GM12875 (cell line): Measurements from ENCODE around the gene CS.
A peak's percentile ranks its signal among the peaks of the same experiment; 100 is the strongest.

Experiments used
- H3K4me3 ChIP-seq: one replicate; pipeline ENCODE4 v1.5.1; 2011; ENCODE audit warnings: low read depth, low read length, control low read depth
- TF ChIP-seq, protein P1 (sequence below): IDR thresholded peaks from 2 replicates; pipeline ENCODE4 v1.5.1; 2011; ENCODE audit warnings: low read depth, mild to moderate bottlenecking, control low read depth, inconsistent platforms, low read length, moderate library complexity, borderline replicate concordance; ENCODE audit not compliant: insufficient read depth

Gene CS

DNA sequence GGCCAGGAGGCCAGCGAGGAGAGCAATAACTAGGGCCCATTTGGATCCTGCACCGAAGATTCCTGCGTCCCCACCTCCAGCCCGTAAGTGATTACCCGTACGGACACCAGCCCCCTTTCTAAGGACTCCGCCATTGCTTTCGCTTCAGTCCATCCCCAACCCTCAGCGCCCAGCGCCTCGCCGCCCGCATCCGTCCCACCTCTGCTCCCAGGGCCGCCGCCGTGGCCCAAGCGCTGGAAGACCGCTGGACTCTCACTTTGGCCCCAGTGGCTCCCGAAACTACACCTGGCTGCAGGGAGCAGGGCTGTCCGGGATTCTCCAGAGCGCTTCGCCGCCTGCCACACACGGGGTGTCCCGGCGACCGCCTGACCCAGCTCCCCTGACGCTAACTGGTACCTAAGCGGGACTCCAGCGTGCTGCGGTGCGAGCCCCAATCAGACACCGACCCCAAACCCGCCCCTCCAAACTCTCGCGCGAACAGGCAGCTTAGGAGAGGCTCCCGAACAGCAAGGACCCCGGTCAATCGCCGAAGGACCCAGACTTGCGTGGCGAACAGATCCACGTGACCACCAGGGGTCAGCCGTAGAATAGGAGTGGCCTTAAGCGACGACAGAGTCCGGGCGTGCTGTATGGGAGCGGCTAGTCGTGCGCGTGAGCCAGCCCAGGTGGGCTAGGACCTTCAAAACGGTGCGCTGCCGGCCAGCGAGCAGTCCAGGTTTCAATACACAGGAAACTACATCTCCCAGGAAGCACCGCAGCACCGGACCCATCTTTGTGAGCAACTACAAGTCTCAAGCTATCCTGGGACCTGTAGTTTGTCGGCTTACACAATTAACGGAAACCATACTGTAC lies 15.7 kb upstream of the CS start, which contains the start of gene CNPY2:
TSS of gene CNPY2 (minus strand) at position 367 of the 852 bp plus-strand sequence. CDS start 771 bp downstream, outside the sequence.
- TF ChIP-seq, protein P1, sequence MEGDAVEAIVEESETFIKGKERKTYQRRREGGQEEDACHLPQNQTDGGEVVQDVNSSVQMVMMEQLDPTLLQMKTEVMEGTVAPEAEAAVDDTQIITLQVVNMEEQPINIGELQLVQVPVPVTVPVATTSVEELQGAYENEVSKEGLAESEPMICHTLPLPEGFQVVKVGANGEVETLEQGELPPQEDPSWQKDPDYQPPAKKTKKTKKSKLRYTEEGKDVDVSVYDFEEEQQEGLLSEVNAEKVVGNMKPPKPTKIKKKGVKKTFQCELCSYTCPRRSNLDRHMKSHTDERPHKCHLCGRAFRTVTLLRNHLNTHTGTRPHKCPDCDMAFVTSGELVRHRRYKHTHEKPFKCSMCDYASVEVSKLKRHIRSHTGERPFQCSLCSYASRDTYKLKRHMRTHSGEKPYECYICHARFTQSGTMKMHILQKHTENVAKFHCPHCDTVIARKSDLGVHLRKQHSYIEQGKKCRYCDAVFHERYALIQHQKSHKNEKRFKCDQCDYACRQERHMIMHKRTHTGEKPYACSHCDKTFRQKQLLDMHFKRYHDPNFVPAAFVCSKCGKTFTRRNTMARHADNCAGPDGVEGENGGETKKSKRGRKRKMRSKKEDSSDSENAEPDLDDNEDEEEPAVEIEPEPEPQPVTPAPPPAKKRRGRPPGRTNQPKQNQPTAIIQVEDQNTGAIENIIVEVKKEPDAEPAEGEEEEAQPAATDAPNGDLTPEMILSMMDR = 0 out of 2 replicates have a peak, but pooled peaks have one; percentile 17

DNA sequence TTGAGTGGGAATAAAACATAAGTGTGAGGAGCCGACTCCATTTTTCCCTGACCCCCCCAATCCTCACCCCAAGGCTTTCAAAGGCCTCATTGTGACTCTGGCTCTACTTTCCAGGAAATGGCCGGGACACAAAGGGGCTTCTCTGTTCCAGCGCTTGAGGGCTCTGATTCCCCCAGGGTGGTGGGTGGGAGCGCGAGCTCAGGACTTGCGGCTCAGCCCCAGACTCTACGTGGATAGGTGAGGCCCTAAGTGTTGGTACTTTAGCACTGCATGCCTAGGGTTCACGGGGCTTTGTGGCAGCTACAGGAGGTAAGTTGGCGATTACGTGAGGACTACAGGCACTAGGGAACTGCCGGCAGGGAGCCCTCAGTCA lies 15.1 kb upstream of the CS start:
- TF ChIP-seq, protein P1 = no peak
- peak overlapping the region; percentile 92 for H3K4me3 ChIP-seq

More for the DNA sequence above, 15.7 kb upstream of the CS start, which contains the start of gene CNPY2:
- H3K4me3 ChIP-seq = peak within 1 kb of the TSS; percentile 92

DNA sequence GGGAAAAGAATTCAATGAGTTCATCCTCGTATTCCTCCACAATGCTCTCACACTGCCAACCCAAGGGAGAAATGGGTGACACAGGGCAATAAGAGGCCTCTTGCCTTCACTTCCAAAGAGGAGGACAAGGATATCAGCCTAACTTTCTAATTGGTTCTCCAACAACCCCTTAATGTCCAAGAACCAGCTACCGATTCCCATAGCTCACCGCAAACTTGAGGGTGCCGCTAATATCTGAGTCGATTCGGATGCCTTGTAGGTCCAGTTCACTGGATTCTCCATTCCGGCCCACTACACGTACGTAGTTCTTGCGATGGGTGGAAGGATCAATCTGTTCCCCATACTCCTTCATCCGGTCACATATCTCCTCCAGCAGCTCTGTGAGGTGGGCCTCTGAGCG lies 10.9 kb upstream of the CS start:
- H3K4me3 ChIP-seq = no peak overlapping the region
- TF ChIP-seq, protein P1 = no peak

DNA sequence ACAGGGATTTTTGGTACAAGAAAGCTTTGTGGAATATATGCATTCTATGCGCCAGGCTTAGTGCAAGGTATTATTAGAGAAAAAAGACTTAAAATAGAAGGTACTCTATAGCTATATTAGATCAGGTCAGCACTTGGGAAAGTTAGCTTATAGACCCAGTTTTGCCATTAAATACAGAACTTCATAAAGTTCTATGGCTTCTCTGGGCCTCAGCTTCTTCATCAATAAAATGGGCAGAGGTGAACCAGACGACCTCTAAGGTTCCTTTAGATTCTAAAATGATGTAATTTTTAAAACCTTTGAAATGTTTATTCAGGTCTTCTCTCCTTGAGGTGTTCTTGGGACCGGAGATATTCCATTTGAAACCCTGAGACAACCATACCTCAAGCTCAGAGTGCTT lies 8.6 kb upstream of the CS start:
- TF ChIP-seq, protein P1 = no peak
- no peak overlapping the region for H3K4me3 ChIP-seq

DNA sequence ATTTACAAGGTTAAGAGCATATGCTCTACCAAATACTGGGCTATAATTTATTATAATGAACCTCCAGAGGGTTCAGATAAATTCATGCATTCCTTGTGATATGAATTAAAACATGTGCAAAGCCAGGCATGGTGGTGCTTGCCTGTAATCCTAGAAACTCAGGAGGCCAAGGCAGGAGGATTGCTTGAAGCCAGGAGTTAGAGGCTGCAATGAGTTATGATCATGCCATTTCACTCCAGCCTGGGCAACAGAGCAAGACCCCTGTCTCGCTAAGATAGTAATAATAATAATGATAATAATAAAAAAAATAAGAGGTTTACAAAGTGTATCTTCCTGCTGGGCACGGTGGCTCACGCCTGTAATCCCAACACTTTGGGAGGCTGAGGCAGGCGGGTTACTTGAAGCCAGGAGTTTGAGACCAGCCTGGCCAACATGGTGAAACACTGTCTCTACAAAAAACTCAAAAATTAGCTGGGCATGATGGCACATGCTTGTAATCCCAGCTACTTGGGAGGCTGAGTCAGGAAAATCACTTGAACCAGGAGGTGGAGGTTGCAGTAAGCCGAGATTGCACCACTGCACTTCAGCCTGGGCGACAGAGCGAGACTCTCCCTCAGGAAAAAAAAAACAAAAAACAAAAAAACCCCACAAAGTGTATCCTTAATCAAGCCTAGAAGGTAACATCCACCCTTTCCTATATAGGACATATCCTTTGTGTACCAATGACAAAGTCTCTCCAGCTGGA lies 7.3 kb upstream of the CS start:
- TF ChIP-seq, protein P1 = no peak
- no peak overlapping the region for H3K4me3 ChIP-seq

DNA sequence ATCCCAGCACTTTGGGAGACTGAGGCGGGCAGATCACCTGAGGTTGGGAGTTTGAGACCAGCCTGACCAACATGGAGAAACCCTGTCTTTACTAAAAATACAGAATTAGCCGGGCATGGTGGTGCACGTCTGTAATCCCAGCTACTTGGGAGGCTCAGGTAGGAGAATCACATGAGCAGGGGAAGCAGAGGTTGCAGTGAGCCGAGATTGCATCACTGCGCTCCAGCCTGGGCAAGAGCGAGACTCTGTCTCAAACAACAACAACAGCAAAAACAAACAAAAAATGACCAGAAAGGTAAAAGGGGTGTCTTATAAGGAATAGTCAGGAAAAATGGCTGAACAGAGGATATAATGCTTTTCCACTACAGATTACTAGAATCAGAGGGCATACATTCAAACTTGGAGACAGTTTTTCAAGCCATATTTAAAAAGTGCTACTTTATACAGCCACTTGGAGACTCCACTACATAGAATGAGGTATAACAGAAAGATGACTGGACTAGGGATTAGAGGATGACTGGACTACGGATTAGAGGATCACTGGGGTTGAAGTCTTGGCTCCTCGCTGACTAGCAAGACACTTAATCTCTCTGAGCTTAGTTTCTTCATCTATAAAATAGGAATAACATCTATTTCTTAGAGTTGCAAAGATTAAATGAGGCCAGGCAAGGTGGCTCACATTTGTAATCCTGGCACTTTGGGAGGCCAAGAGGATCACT lies 4.9 kb upstream of the CS start:
- no peak overlapping the region for H3K4me3 ChIP-seq
- TF ChIP-seq, protein P1 = no peak
